HepG2 (cell line): Measurements from ENCODE around the gene TJP1. TPM values are rescaled to one million over a fixed set of nuclear protein-coding genes. Genes with fewer than 3 reads are reported as not detected.

Experiments used
- ATAC-seq: fragments of 200-7000 bp; cut with Tn5 transposase; 3 replicates; pipeline ENCODE4 v1.9.1; 2020; ENCODE audit warnings: mild to moderate bottlenecking, moderate library complexity
- BruUV-seq: library from RNA; stranded (reverse); fragments of 400-500 nt; replicated peaks from 2 replicates; lab custom pipeline; 2021; lab: Mats Ljungman, UMichigan
- CTCF ChIA-PET: fragments of 300-600 bp; formaldehyde crosslinking; extraction: SDS; loops from one replicate; lab custom pipeline; 2021; ENCODE audit warnings: low total read pairs, inconsistent platforms, low intra/inter-chr PET ratio; lab: Yijun Ruan, JAX
- POLR2A ChIA-PET: fragments of 350-600 bp; sonication (Branson Sonifier 250); formaldehyde crosslinking; loops from one replicate; lab custom pipeline; 2020; ENCODE audit warnings: antibody characterized with exemption, inconsistent platforms; lab: Yijun Ruan, JAX
- DNase-seq: peaks from one replicate; pipeline ENCODE4 v3.0.0-alpha.2; 2015; ENCODE audit warnings: low spot score
- FAIRE-seq: peaks from 3 replicates; lab custom pipeline; 2011; peaks lifted over from hg19 to GRCh38; lab: Jason Lieb, UNC
- H2AFZ ChIP-seq: one replicate; pipeline ENCODE4 v1.6.1; 2011; ENCODE audit warnings: low read length, inconsistent platforms
- H3K27ac ChIP-seq: fragments of 300-600 bp; 3 replicates; pipeline ENCODE4 v1.8.0; 2011; ENCODE audit warnings: mixed run types, mild to moderate bottlenecking, mixed read lengths, low read length, inconsistent platforms; ENCODE audit not compliant: insufficient read depth; ENCODE audit errors: extremely low read length
- H3K27me3 ChIP-seq, 2 experiments: fragments of 200-600 bp in 1 of 2; 2 replicates in 1 of 2; 3 replicates in 1 of 2; pipeline versions ENCODE4 v1.6.0 to v1.8.0; 2011; ENCODE audit warnings: low read length in 2 of 2, mild to moderate bottlenecking in 2 of 2, moderate library complexity in 2 of 2, inconsistent platforms in 1 of 2; ENCODE audit not compliant: insufficient read depth in 2 of 2, control insufficient read depth in 1 of 2
- H3K36me3 ChIP-seq, 2 experiments: fragments of 200-600 bp in 1 of 2; replicated peaks in 1 of 2; 2 replicates in 1 of 2; 3 replicates in 1 of 2; pipeline versions ENCODE4 v1.5.1 to v1.8.0; 2011; ENCODE audit warnings: low read length in 2 of 2, inconsistent platforms in 1 of 2; ENCODE audit not compliant: insufficient read depth in 2 of 2, control insufficient read depth in 1 of 2
- H3K4me1 ChIP-seq: 2 replicates; pipeline ENCODE4 v1.5.1; 2012; ENCODE audit warnings: low read length, inconsistent platforms; ENCODE audit not compliant: insufficient read depth
- H3K4me2 ChIP-seq: 2 replicates; pipeline ENCODE4 v1.6.0; 2011; ENCODE audit warnings: low read depth, low read length, inconsistent platforms
- H3K4me3 ChIP-seq, 3 experiments: fragments of 200-600 bp in 1 of 3; sonication (generic), shearing (Covaris generic) in 1 of 3; replicated peaks in 1 of 3; 2 replicates each; pipeline ENCODE4 v1.5.1; 2011 to 2016; ENCODE audit warnings: low read length in 3 of 3, inconsistent platforms in 2 of 3, low read depth in 2 of 3, mild to moderate bottlenecking in 2 of 3, control low read depth in 1 of 3, mixed read lengths in 1 of 3; ENCODE audit not compliant: insufficient read depth in 1 of 3
- H3K79me2 ChIP-seq: one replicate; pipeline ENCODE4 v1.6.1; 2011; ENCODE audit warnings: low read length, inconsistent platforms; ENCODE audit not compliant: insufficient read depth
- H3K9ac ChIP-seq: 2 replicates; pipeline ENCODE4 v1.6.0; 2011; ENCODE audit warnings: mild to moderate bottlenecking, low read depth, low read length, inconsistent platforms; ENCODE audit not compliant: insufficient read depth
- H3K9me3 ChIP-seq: 2 replicates; pipeline ENCODE4 v1.5.1; 2012; ENCODE audit warnings: mild to moderate bottlenecking, low read length
- H4K20me1 ChIP-seq: 2 replicates; pipeline ENCODE4 v1.6.0; 2011; ENCODE audit warnings: inconsistent platforms, mild to moderate bottlenecking, low read length, moderate library complexity; ENCODE audit not compliant: insufficient read depth
- AHDC1 ChIP-seq: sonication (generic); formaldehyde crosslinking; IDR thresholded peaks from 2 replicates; pipeline ENCODE4 v1.5.1; 2020; ENCODE audit warnings: mild to moderate bottlenecking, missing genetic modification reagents, borderline replicate concordance
- BRD4 ChIP-seq: sonication (generic); formaldehyde crosslinking; IDR thresholded peaks from 2 replicates; pipeline ENCODE4 v1.4.0; 2020; ENCODE audit warnings: missing genetic modification reagents
- GABPA ChIP-seq, 2 experiments: IDR thresholded peaks; 2 replicates each; pipeline ENCODE4 v1.6.1; 2011 to 2016; ENCODE audit warnings: low read depth in 2 of 2, low read length in 1 of 2, missing biosample characterization in 1 of 2, missing genetic modification characterization in 1 of 2
- IRF9 ChIP-seq: sonication (generic); formaldehyde crosslinking; IDR thresholded peaks from 2 replicates; pipeline ENCODE4 v1.8.0; 2022; ENCODE audit warnings: missing genetic modification reagents, mild to moderate bottlenecking, borderline replicate concordance
- POLR2AphosphoS5 ChIP-seq: IDR thresholded peaks from 2 replicates; pipeline ENCODE4 v1.6.1; 2012; ENCODE audit warnings: low read depth, low read length
- U2AF1 ChIP-seq: fragments of 200-400 bp; formaldehyde crosslinking; optimal IDR thresholded peaks from 2 replicates; pipeline ENCODE3; 2017; ENCODE audit warnings: mild to moderate bottlenecking, low read depth, low read length
- U2AF2 ChIP-seq: fragments of 200-400 bp; formaldehyde crosslinking; IDR thresholded peaks from 2 replicates; pipeline ENCODE4 v1.6.1; 2017; ENCODE audit warnings: low read depth, mild to moderate bottlenecking, low read length
- ZBTB43 ChIP-seq: sonication (generic); formaldehyde crosslinking; conservative IDR thresholded peaks from 2 replicates; pipeline ENCODE4 v1.4.0; 2020; ENCODE audit warnings: missing genetic modification reagents
- ZNF160 ChIP-seq: sonication (generic); formaldehyde crosslinking; IDR thresholded peaks from 2 replicates; pipeline ENCODE4 v1.8.0; 2022; ENCODE audit warnings: mild to moderate bottlenecking, inconsistent platforms, missing genetic modification reagents
- ZNF501 ChIP-seq: sonication (generic); formaldehyde crosslinking; IDR thresholded peaks from 2 replicates; pipeline ENCODE4 v1.5.1; 2020; ENCODE audit warnings: mild to moderate bottlenecking, moderate library complexity, missing genetic modification reagents
- ZNF543 ChIP-seq: sonication (generic); formaldehyde crosslinking; IDR thresholded peaks from 2 replicates; pipeline ENCODE4 v1.4.0; 2020; ENCODE audit warnings: mild to moderate bottlenecking, missing genetic modification reagents
- WGBS: methylation state at CpG from one replicate; pipeline ENCODE4 v1.1.6; 2017; ENCODE audit warnings: low lambda C conversion rate; 5-methylcytosine and 5-hydroxymethylcytosine counted together
- in situ Hi-C: cut with HindIII; loops from 2 replicates; pipeline ENCODE4 v1.10.0; 2017; ENCODE audit warnings: low pct_unique_long_range_greater_than_20kb; ENCODE audit not compliant: extremely low pct_ligation_motif_present
- intact Hi-C: fragments of 100-400 bp; cut with micrococcal nuclease; formaldehyde crosslinking; loops from one replicate; pipeline ENCODE4 v1.10.0; 2022; ENCODE audit not compliant: unreplicated experiment
- polyA plus RNA-seq, 8 experiments: library from polyadenylated mRNA; depleted of rRNA in 3 of 8; stranded (reverse) in 7 of 8; unstranded in 1 of 8; fragments of >200 nt; fragmentation: Illumina TruSeq in 4 of 8; extraction: Trizol in 4 of 8; gene quantifications; 2 replicates each; pipeline versions ENCODE4 v1.2.1 to v1.2.3, GENCODE V29; 2011 to 2016; ENCODE audit warnings: low read depth in 4 of 8, missing spikeins in 1 of 8, mixed read lengths in 1 of 8; ENCODE audit not compliant: insufficient read depth in 1 of 8
- total RNA-seq, 5 experiments: library from RNA; depleted of rRNA; stranded (reverse); fragments of >200 nt; fragmentation: Illumina TruSeq; extraction: Trizol; gene quantifications; 2 replicates each; pipeline ENCODE4 v1.2.3, GENCODE V29; 2016; ENCODE audit warnings: low read depth in 1 of 5
- TF ChIP-seq, protein P1 (sequence below): sonication (generic); formaldehyde crosslinking; conservative IDR thresholded peaks from 2 replicates; pipeline ENCODE4 v1.4.0; 2020; ENCODE audit warnings: missing genetic modification reagents

The TJP1 gene
- total and polyA plus RNA-seq, 2 of the 13 experiments (the other 11 are each of a cell fraction or from before 2014, with no cell fraction given) = 25.9 to 27.1 TPM

DNA sequence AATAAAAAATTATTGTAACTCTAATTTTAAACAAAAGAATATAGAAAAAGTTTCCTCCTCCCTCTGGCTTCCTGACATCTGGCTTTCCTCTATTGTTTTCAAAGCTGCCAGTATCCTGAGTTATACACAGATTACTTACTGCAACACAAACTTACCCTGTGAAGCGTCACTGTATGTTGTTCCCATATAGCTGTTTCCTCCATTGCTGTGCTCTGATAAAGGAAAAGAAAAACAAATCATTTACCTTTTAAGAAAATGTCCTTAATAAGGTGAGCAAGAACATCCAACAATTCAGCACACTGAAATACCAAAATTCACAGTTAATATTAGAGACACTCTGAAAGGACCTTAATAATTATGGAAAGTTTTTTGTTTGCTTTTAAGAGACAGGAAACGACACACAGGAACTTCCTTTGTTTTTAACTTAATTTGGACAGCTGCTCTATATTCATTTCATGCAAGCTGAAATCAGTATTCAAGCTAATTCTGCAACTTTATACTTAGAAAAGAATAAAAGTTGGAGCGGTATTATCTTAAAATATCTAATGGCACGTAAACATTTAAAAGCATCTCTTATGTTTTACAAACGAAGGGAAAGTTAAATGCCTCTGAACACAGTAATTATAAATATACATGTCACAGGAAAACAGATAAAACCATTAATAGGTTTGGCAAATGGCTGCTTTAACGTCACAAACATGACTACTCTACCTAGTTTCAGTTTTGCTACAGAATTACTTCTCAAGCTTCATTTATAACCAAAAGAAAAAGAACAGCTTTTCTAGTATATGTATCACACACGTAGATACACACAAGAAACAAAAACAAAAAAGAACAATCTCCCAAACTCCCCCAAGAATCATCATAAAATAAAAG is 21.5 kb downstream of the TJP1 start:
- BruUV-seq = no TSS peak
- ChIA-PET POLR2A (no interaction called here), CTCF (no interaction called here)
- in situ Hi-C loops = no loop called here
- no peak overlapping the region for H3K9ac ChIP-seq
- intact Hi-C loops = no loop called here
- no peaks in the 10 kb centered on the region for H3K9me3 ChIP-seq
- H3K36me3 ChIP-seq = no peaks in the 10 kb centered on the region; a peak in 1 of 5 replicates
- no peak overlapping the region for H2AFZ ChIP-seq
- no peak overlapping the region for H3K4me2 ChIP-seq
- peaks cover 46% of the 10 kb centered on the region for H3K79me2 ChIP-seq
- no peak for FAIRE-seq
- H3K4me3 ChIP-seq = no peak overlapping the region
- 96% methylated on average over 7 of the region's 7 CpGs for WGBS
- no peaks in the 10 kb centered on the region for H3K27me3 ChIP-seq
- no peak for ATAC-seq
- H3K4me1 ChIP-seq = peaks cover 12% of the 10 kb centered on the region
- H3K27ac ChIP-seq = no peak overlapping the region
- H4K20me1 ChIP-seq = peaks cover 29% of the 10 kb centered on the region
- DNase-seq = no peak
- TF ChIP-seq ZNF501 (CRISPR knock-in tag) (no peak), ZNF543 (CRISPR knock-in tag) (no peak), U2AF1 (no peak), U2AF2 (no peak), IRF9 (no peak), ZBTB43 (CRISPR knock-in tag) (no peak), GABPA (IDR thresholded peaks at IDR 0.05; ENCODE audit: low read depth, low read length) (no peak), GABPA (CRISPR knock-in tag; IDR thresholded peaks at IDR 0.05; ENCODE audit: low read depth) (no peak), AHDC1 (CRISPR knock-in tag) (no peak), POLR2AphosphoS5 (no peak), ZNF160 (CRISPR knock-in tag) (no peak), BRD4 (CRISPR knock-in tag) (no peak)
- TF ChIP-seq, protein P1, sequence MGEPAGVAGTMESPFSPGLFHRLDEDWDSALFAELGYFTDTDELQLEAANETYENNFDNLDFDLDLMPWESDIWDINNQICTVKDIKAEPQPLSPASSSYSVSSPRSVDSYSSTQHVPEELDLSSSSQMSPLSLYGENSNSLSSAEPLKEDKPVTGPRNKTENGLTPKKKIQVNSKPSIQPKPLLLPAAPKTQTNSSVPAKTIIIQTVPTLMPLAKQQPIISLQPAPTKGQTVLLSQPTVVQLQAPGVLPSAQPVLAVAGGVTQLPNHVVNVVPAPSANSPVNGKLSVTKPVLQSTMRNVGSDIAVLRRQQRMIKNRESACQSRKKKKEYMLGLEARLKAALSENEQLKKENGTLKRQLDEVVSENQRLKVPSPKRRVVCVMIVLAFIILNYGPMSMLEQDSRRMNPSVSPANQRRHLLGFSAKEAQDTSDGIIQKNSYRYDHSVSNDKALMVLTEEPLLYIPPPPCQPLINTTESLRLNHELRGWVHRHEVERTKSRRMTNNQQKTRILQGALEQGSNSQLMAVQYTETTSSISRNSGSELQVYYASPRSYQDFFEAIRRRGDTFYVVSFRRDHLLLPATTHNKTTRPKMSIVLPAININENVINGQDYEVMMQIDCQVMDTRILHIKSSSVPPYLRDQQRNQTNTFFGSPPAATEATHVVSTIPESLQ (CRISPR knock-in tag) = no peak
